ENCODE data around the gene AK5. TPM values are rescaled to one million over a fixed set of nuclear protein-coding genes. Genes with fewer than 3 reads are reported as not detected.

The AK5 gene
- total RNA-seq, 2 experiments from 2014 or later = 0.65 to 0.86 TPM

DNA sequence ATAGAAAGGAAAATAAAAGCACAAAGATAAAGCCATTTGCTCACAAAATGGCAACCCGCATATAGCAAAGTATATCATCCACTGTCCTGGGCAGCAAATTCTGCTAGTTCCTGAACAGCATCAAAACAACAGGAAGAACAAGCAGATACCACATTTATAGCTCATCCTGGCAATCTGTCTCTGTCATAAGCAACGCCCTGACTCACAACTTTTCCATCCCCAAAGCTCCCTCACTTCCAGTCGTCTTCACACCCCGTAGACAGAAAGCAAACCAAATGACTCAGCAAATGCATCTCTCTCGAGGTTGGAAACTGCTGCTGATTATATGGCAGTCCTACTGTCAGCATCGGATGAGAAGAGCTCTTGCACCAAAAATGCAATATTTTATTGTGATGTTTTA, 65.8 kb downstream of the AK5 start:
- Mint-ChIP-seq H3K27ac (no peak overlapping the region), H3K27me3 (no peaks in the 10 kb centered on the region), H3K36me3 (ENCODE audit: low read depth) (no peaks in the 10 kb centered on the region), H3K4me1 (peaks cover 7% of the 10 kb centered on the region), H3K9me3 (no peaks in the 10 kb centered on the region), H3K4me3 (no peak overlapping the region)
- DNase-seq = no peak
- ChIA-PET POLR2A (no interaction called here), CTCF (no interaction called here)

DNA sequence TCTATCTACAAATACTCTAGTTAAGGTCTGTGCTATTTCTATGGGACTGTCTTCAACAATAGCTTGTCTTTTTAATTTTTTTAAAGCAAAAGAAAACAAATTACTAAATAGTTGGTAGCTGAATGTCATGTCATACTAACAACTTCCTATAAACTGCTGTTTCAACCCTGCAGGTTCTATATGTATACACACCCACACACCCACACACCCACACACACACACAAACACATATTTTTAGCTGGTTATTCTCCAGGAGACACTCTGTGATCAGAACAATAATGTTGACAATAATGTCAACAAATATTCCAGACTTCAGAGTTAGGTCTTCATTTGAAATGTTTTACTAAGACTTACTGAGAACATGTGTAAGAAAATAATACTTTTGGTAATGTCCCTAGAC, 66.7 kb downstream of the AK5 start:
- Mint-ChIP-seq H3K4me3 (no peak overlapping the region), H3K36me3 (ENCODE audit: low read depth) (no peaks in the 10 kb centered on the region), H3K9me3 (no peaks in the 10 kb centered on the region), H3K27ac (no peak overlapping the region), H3K27me3 (no peaks in the 10 kb centered on the region), H3K4me1 (peaks cover 7% of the 10 kb centered on the region)
- POLR2A ChIA-PET = no interaction called here
- CTCF ChIA-PET = no interaction called here
- no peak for DNase-seq

GRCh38 chr1:77349275-77349674, 67.5 kb downstream of the AK5 start:
- Mint-ChIP-seq H3K27ac (no peak overlapping the region), H3K9me3 (no peaks in the 10 kb centered on the region), H3K4me3 (no peak overlapping the region), H3K4me1 (peaks cover 7% of the 10 kb centered on the region), H3K27me3 (no peaks in the 10 kb centered on the region), H3K36me3 (ENCODE audit: low read depth) (no peaks in the 10 kb centered on the region)
- CTCF ChIA-PET = no interaction called here
- DNase-seq = no peak
- POLR2A ChIA-PET = no interaction called here

DNA sequence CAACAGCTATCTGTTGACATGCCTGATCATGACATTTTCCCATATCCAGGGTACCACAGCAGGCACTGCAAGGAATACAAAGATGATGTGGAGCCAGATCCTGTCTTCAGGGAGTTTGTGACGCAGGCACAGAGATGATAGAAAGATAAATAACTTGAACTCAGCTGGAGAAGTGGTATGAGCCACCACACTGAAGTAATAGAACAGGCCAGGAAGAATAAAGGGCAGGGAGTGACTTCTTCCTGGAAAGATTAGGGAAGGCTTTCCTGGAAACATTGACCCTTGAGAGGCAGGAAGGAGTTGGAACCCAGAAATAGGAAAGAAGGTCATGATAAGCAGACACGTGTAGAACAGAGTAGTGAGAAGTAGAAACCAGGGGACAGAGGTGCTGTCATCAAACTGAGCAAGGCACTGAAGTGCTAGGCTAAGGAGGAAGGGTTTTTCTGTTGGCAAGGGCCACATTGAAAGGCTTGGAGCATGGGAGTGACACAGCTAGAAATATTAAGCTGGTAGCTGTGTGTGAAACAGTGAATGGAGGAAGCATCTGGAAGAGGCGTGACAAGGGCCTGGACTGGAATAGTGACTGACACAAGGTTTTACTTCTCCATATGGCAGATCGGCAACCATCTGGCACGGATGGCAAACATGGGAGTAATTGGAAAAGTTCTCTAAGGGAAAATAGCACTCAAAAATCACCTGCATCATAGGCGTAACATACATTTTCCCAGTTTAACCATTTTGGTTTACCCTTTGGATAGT, 68.4 kb downstream of the AK5 start:
- H3K27me3 Mint-ChIP-seq = no peaks in the 10 kb centered on the region
- no peak for DNase-seq
- ChIA-PET CTCF (no interaction called here), POLR2A (no interaction called here)
- no peaks in the 10 kb centered on the region for H3K36me3 Mint-ChIP-seq (ENCODE audit: low read depth)
- no peak overlapping the region for H3K27ac Mint-ChIP-seq
- H3K9me3 Mint-ChIP-seq = no peaks in the 10 kb centered on the region
- peaks cover 7% of the 10 kb centered on the region for H3K4me1 Mint-ChIP-seq
- no peak overlapping the region for H3K4me3 Mint-ChIP-seq

DNA sequence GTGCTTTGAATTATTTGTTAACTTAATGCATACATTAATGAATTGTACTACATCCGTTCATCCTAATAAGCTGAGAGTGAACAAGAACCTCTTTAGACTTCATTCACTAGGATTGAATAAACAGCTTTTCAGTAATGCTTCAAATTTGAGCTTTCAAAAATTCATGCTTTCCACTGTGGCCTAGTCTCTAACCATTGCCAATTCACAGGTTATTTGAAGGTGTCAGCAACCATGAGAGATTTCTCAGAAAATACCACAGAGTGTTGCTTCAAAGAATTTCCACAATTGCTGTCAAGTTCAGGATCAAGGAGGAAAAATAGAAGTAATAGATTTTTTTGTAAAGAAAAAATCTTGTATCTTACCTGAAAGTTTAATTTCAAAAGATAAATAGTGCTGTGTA, 72.7 kb downstream of the AK5 start:
- Mint-ChIP-seq H3K27me3 (no peaks in the 10 kb centered on the region), H3K36me3 (ENCODE audit: low read depth) (no peaks in the 10 kb centered on the region), H3K4me3 (no peak overlapping the region), H3K27ac (no peak overlapping the region), H3K9me3 (no peaks in the 10 kb centered on the region), H3K4me1 (peaks cover 2% of the 10 kb centered on the region)
- ChIA-PET POLR2A (no interaction called here), CTCF (no interaction called here)
- DNase-seq = no peak

DNA sequence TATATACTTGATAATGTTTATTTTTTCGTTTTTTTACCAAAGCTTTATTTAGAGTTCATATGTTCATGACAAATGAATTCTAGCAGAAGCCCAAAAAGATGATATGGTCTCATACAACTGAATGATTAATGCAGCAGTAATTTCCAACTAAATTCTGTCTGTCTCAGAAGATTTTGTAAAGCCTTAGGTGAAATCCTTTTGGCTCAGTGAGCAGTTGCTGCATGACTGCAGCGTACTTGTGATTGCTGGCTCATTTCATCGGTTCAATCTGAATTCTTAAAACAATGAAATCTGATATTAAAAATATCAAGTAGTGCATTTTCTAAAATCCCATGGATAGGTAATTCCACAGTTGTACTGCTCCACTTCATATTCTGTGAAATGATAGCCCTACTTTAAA, 73.2 kb downstream of the AK5 start:
- POLR2A ChIA-PET = no interaction called here
- Mint-ChIP-seq H3K4me1 (peaks cover under 1% of the 10 kb centered on the region), H3K27me3 (no peaks in the 10 kb centered on the region), H3K4me3 (no peak overlapping the region), H3K9me3 (no peaks in the 10 kb centered on the region), H3K27ac (no peak overlapping the region), H3K36me3 (ENCODE audit: low read depth) (no peaks in the 10 kb centered on the region)
- DNase-seq = no peak
- CTCF ChIA-PET = no interaction called here

GRCh38 chr1:77356136-77356535, 74.3 kb downstream of the AK5 start:
- Mint-ChIP-seq H3K4me1 (no peaks in the 10 kb centered on the region), H3K27me3 (no peaks in the 10 kb centered on the region), H3K27ac (no peak overlapping the region), H3K9me3 (no peaks in the 10 kb centered on the region), H3K36me3 (ENCODE audit: low read depth) (no peaks in the 10 kb centered on the region), H3K4me3 (no peak overlapping the region)
- POLR2A ChIA-PET = no interaction called here
- no peak for DNase-seq
- CTCF ChIA-PET = no interaction called here

DNA sequence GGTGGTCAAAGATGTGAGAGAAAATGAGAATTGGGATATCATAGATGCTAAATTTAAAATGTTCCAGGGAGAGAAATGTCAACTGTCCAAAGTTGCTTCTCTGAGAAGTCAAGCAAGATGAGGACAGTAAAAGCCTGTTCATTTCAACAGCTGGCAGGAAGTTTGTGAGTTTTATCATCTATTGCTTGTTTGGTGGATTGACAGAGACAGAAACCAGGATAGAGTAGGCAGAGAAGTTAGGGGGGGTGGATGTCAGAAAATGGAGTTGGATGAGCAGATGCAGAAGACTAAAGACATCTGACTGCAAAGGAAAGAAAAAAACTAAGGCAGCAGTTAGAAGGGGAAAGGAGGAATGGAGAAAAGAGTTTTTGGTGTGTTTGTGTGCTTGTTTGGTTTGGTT, 78.4 kb downstream of the AK5 start:
- ChIA-PET POLR2A (no interaction called here), CTCF (no interaction called here)
- Mint-ChIP-seq H3K9me3 (no peaks in the 10 kb centered on the region), H3K4me1 (no peaks in the 10 kb centered on the region), H3K27me3 (no peaks in the 10 kb centered on the region), H3K4me3 (no peak overlapping the region), H3K27ac (no peak overlapping the region), H3K36me3 (ENCODE audit: low read depth) (no peaks in the 10 kb centered on the region)
- DNase-seq = no peak

DNA sequence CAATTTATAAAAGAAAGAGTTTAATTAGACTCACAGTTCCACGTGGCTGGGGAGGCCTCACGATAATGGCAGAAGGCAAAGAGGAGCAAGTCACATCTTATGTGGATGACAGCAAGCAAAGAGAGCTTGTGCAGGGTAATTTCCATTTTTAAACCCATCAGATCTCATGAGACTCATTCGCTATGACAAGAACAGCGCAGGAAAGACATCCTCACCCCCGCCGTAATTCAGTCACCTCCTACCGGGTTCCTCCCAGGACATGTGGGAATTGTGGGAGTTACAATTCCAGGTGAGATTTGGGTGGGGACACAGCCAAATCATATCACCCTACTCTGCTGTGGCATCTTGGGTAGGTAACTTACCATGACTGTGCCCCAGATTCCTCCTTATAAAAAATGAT, 79.8 kb downstream of the AK5 start:
- DNase-seq = no peak
- no peaks in the 10 kb centered on the region for H3K36me3 Mint-ChIP-seq (ENCODE audit: low read depth)
- ChIA-PET CTCF (no interaction called here), POLR2A (no interaction called here)
- no peaks in the 10 kb centered on the region for H3K27me3 Mint-ChIP-seq
- no peak overlapping the region for H3K4me3 Mint-ChIP-seq
- H3K9me3 Mint-ChIP-seq = no peaks in the 10 kb centered on the region
- no peaks in the 10 kb centered on the region for H3K4me1 Mint-ChIP-seq
- no peak overlapping the region for H3K27ac Mint-ChIP-seq

- Mint-ChIP-seq H3K36me3 (ENCODE audit: low read depth) (no peaks in the 10 kb centered on the region), H3K4me3 (no peak overlapping the region), H3K4me1 (no peaks in the 10 kb centered on the region), H3K9me3 (no peaks in the 10 kb centered on the region), H3K27ac (no peak overlapping the region), H3K27me3 (no peaks in the 10 kb centered on the region)
- ChIA-PET POLR2A (no interaction called here), CTCF (no interaction called here)
- no peak for DNase-seq
These were observed 88.3 kb downstream of the AK5 start for GRCh38 chr1:77370161-77370560.

GRCh38 chr1:77370583-77371306, 88.9 kb downstream of the AK5 start:
- DNase-seq = no peak
- no peaks in the 10 kb centered on the region for H3K27me3 Mint-ChIP-seq
- ChIA-PET POLR2A (no interaction called here), CTCF (no interaction called here)
- no peak overlapping the region for H3K27ac Mint-ChIP-seq
- H3K36me3 Mint-ChIP-seq (ENCODE audit: low read depth) = no peaks in the 10 kb centered on the region
- H3K9me3 Mint-ChIP-seq = no peaks in the 10 kb centered on the region
- H3K4me3 Mint-ChIP-seq = no peak overlapping the region
- no peaks in the 10 kb centered on the region for H3K4me1 Mint-ChIP-seq

DNA sequence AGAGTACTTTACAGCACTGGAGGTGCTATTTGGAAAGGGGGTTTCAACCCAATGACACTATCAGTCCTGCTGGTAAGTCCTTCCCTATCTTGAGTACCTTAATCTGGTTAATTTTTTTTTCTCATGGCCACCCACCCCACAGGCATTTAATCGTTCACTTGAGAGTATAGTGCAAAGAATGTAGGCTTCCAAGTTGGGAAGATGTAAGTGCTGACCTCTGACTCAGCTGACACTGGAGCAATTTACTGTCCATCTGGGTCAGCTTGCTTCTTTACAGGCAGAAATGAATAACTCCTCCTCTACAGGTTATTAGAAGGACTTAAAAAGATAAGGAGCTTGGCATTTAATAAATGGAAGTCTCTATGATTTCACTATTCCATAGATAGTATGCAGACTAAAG, 89.6 kb downstream of the AK5 start:
- ChIA-PET CTCF (no interaction called here), POLR2A (no interaction called here)
- Mint-ChIP-seq H3K27ac (no peak overlapping the region), H3K4me3 (no peak overlapping the region), H3K27me3 (no peaks in the 10 kb centered on the region), H3K9me3 (no peaks in the 10 kb centered on the region), H3K36me3 (ENCODE audit: low read depth) (no peaks in the 10 kb centered on the region), H3K4me1 (no peaks in the 10 kb centered on the region)
- DNase-seq = no peak

- no peaks in the 10 kb centered on the region for H3K4me1 Mint-ChIP-seq
- DNase-seq = no peak
- no peak overlapping the region for H3K27ac Mint-ChIP-seq
- no peak overlapping the region for H3K4me3 Mint-ChIP-seq
- H3K27me3 Mint-ChIP-seq = no peaks in the 10 kb centered on the region
- POLR2A ChIA-PET = no interaction called here
- no peaks in the 10 kb centered on the region for H3K9me3 Mint-ChIP-seq
- CTCF ChIA-PET = interaction anchor here (0.6 kb wide), 1 partner anchor 22 kb away, joined by 4 read pairs; no protein-coding TSS in a partner anchor
- H3K36me3 Mint-ChIP-seq (ENCODE audit: low read depth) = no peaks in the 10 kb centered on the region
These were observed 91.9 kb downstream of the AK5 start for GRCh38 chr1:77373702-77374101.

GRCh38 chr1:77375541-77375940, 93.7 kb downstream of the AK5 start:
- Mint-ChIP-seq H3K4me3 (no peak overlapping the region), H3K27me3 (no peaks in the 10 kb centered on the region), H3K36me3 (ENCODE audit: low read depth) (no peaks in the 10 kb centered on the region), H3K4me1 (no peaks in the 10 kb centered on the region), H3K27ac (no peak overlapping the region), H3K9me3 (no peaks in the 10 kb centered on the region)
- CTCF ChIA-PET = no interaction called here
- POLR2A ChIA-PET = no interaction called here
- no peak for DNase-seq
